22Rv1 (cell line): ENCODE results near the gene MEIS1.

Experiments
- ZFX ChIP-seq: fragments of 450-650 bp; IDR thresholded peaks from 2 replicates; pipeline ENCODE4 v1.6.1; 2017; ENCODE audit warnings: antibody characterized with exemption, borderline replicate concordance
- TF ChIP-seq, protein P1 (sequence below): fragments of 450-650 bp; IDR thresholded peaks from 2 replicates; pipeline ENCODE4 v1.5.1; 2017; ENCODE audit warnings: mild to moderate bottlenecking

DNA sequence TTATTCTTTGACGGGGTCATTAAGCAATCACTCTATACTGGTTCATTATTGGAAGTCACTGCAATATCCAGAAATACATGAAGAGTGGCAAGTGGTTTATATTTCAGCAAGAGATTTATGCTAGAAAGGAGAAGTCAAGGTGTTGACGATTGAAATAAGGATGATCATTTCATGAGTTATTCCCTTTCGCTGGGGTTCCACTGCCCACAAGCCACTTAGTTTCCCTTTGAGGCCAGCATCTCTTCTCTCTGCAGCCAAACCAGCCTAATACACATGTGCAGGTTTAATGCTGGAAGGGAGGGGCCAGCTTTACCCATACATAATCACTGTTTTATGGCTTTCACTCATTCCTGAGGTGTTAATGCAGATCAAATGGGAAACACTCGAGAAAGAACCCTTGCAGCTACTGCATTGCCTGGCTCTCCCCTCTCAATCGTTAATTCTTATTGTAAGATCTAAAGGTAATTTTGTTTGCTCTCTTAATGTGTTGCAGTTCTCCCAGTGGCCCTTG is 108.4 kb downstream of the MEIS1 start:
- TF ChIP-seq, protein P1, sequence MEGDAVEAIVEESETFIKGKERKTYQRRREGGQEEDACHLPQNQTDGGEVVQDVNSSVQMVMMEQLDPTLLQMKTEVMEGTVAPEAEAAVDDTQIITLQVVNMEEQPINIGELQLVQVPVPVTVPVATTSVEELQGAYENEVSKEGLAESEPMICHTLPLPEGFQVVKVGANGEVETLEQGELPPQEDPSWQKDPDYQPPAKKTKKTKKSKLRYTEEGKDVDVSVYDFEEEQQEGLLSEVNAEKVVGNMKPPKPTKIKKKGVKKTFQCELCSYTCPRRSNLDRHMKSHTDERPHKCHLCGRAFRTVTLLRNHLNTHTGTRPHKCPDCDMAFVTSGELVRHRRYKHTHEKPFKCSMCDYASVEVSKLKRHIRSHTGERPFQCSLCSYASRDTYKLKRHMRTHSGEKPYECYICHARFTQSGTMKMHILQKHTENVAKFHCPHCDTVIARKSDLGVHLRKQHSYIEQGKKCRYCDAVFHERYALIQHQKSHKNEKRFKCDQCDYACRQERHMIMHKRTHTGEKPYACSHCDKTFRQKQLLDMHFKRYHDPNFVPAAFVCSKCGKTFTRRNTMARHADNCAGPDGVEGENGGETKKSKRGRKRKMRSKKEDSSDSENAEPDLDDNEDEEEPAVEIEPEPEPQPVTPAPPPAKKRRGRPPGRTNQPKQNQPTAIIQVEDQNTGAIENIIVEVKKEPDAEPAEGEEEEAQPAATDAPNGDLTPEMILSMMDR = no peak
- no peak for TF ChIP-seq ZFX
